Measurements from ENCODE around the gene PRXL2B.
A peak's percentile ranks its signal among the peaks of the same experiment; 100 is the strongest.

Gene PRXL2B

DNA sequence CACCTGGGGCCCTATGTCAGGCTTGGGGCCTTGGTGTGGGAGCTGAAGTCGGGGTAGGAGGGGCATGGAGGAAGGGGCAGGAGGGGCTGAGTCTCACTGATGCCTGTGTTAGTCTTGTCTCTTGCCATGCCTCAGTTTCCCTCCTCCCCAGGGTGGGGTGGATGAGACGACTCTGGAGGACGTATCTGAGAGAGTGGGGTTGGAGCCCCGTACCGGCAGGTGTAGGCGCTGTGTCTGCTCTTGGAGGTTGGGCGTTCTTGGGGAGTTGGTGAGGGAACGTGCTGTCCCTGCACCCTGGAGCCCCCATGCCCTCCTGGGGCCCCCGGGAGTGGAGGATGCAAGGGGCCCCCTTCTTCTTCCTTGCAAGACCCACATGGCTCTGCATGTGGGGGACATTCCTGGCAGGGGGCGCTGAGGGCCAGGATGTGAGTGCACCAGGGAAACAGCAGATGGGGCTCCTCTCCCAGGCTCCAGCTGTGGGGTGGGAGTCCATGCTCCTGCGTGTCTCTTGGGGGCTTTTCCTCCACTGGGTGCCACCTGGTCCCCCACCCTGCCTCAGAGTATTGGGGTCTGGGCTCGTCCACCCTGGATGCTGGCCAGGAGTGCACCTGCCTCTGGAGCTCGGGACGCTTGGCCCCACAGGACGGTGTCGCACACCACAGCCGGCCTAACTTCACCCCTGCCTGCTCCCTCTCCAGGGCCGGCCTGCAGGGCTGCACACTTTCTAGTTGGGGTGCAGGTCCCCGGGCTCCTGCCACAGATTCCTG is 31.8 kb upstream of the PRXL2B start:
- no peak overlapping the region for H3K9ac ChIP-seq (ENCODE audit: low read length)
- H4K20me1 ChIP-seq (ENCODE audit: insufficient read depth, low read length) = no peaks in the 10 kb centered on the region
- H3K27ac ChIP-seq (ENCODE audit: low read length) = no peak overlapping the region
- peaks cover 14% of the 10 kb centered on the region for H3K4me1 ChIP-seq (ENCODE audit: low read length)
- no peak overlapping the region for H3K4me3 ChIP-seq (ENCODE audit: low read length)
- H3K36me3 ChIP-seq (replicated peaks; ENCODE audit: insufficient read depth, low read length) = no peaks in the 10 kb centered on the region
- peak overlapping the region; percentile 92; the same call in 1 of the 2 replicates for H3K4me2 ChIP-seq (ENCODE audit: low read depth, low read length)
- TF ChIP-seq EZH2phosphoT487 (IDR thresholded peaks at IDR 0.05; ENCODE audit: low read length) = no peak
- TF ChIP-seq EZH2 (optimal IDR thresholded peaks at IDR 0.05; ENCODE audit: low read depth, low read length) = no peak
- TF ChIP-seq, protein P1, sequence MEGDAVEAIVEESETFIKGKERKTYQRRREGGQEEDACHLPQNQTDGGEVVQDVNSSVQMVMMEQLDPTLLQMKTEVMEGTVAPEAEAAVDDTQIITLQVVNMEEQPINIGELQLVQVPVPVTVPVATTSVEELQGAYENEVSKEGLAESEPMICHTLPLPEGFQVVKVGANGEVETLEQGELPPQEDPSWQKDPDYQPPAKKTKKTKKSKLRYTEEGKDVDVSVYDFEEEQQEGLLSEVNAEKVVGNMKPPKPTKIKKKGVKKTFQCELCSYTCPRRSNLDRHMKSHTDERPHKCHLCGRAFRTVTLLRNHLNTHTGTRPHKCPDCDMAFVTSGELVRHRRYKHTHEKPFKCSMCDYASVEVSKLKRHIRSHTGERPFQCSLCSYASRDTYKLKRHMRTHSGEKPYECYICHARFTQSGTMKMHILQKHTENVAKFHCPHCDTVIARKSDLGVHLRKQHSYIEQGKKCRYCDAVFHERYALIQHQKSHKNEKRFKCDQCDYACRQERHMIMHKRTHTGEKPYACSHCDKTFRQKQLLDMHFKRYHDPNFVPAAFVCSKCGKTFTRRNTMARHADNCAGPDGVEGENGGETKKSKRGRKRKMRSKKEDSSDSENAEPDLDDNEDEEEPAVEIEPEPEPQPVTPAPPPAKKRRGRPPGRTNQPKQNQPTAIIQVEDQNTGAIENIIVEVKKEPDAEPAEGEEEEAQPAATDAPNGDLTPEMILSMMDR (IDR thresholded peaks at IDR 0.05; ENCODE audit: low read length) = peak; percentile 32
- no peaks in the 10 kb centered on the region for H3F3A ChIP-seq (ENCODE audit: insufficient read depth, low read length)
- no peaks in the 10 kb centered on the region for H3K9me2 ChIP-seq (replicated peaks; ENCODE audit: insufficient read depth, low read length)
- peaks cover 21% of the 10 kb centered on the region for H3K79me2 ChIP-seq (ENCODE audit: low read length)
- DNase-seq = no peak
- H3K27me3 ChIP-seq (replicated peaks; ENCODE audit: insufficient read depth, low read length) = no peaks in the 10 kb centered on the region
- H2AFZ ChIP-seq (ENCODE audit: low read length) = no peak overlapping the region
- no peaks in the 10 kb centered on the region for H3K9me3 ChIP-seq (replicated peaks; ENCODE audit: insufficient read depth, low read length)

DNA sequence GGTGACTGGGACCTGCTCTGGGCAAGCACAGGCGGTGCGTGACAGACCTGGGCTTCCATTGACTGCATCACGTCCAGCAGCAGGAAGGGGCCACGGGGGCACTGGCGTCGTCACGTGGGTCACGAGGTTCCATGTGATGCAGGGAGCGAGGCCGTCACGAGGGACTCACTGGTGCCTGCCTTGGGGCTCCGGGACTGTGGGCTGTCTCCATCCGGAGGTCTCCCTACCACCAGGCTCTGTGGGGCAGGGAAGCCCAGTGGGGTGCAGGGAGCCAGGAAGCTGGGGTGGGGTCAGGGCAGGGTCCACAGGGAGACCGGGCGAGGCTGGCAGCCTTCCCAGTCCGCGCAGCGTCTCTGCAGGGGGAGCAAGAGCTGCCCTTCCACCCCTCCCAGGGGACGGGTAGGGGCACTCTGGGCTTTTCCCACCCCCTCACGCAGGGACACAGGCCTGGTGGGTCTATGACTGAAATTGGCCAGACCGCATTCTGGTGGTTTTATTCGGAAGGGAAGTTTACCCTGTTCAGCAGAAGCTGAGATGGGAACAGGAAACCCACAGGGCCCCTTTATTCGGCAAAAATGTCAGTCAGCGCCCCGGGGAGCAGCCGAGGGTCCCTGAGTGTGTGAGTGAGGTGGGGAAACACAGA is 30.8 kb upstream of the PRXL2B start:
- Histone ChIP-seq H3K9ac (ENCODE audit: low read length) (peak overlapping the region; percentile 92), H2AFZ (ENCODE audit: low read length) (peak overlapping the region; percentile 37), H3F3A (ENCODE audit: insufficient read depth, low read length) (no peaks in the 10 kb centered on the region), H3K4me2 (ENCODE audit: low read depth, low read length) (peak overlapping the region; percentile 92), H3K9me3 (replicated peaks; ENCODE audit: insufficient read depth, low read length) (no peaks in the 10 kb centered on the region), H3K4me1 (ENCODE audit: low read length) (peaks cover 14% of the 10 kb centered on the region), H3K36me3 (replicated peaks; ENCODE audit: insufficient read depth, low read length) (no peaks in the 10 kb centered on the region), H3K9me2 (replicated peaks; ENCODE audit: insufficient read depth, low read length) (no peaks in the 10 kb centered on the region), H3K79me2 (ENCODE audit: low read length) (peaks cover 21% of the 10 kb centered on the region), H3K4me3 (ENCODE audit: low read length) (peak overlapping the region; percentile 93), H3K27ac (ENCODE audit: low read length) (peak overlapping the region; percentile 85), H3K27me3 (replicated peaks; ENCODE audit: insufficient read depth, low read length) (no peaks in the 10 kb centered on the region), H4K20me1 (ENCODE audit: insufficient read depth, low read length) (no peaks in the 10 kb centered on the region)
- TF ChIP-seq, protein P1 (IDR thresholded peaks at IDR 0.05; ENCODE audit: low read length) = no peak
- TF ChIP-seq EZH2 (optimal IDR thresholded peaks at IDR 0.05; ENCODE audit: low read depth, low read length) = no peak
- TF ChIP-seq EZH2phosphoT487 (IDR thresholded peaks at IDR 0.05; ENCODE audit: low read length) = no peak
- DNase-seq = peak; percentile 48

DNA sequence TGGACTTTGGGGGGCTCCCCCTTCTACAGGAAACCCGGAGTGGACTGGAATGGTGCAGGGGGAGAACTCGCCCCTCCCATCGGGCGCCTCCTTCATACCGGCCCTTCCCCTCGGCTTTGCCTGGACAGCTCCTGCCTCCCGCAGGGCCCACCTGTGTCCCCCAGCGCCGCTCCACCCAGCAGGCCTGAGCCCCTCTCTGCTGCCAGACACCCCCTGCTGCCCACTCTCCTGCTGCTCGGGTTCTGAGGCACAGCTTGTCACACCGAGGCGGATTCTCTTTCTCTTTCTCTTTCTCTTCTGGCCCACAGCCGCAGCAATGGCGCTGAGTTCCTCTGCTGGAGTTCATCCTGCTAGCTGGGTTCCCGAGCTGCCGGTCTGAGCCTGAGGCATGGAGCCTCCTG is 30.3 kb upstream of the PRXL2B start, which contains the start of gene TNFRSF14:
TSS of gene TNFRSF14 (plus strand) at position 95 of the 401 bp plus-strand sequence. CDS start at position 389, 294 bp downstream.
- no peaks in the 10 kb centered on the region for H3K9me3 ChIP-seq (replicated peaks; ENCODE audit: insufficient read depth, low read length)
- H3F3A ChIP-seq (ENCODE audit: insufficient read depth, low read length) = no peaks in the 10 kb centered on the region
- H3K9ac ChIP-seq (ENCODE audit: low read length) = peak within 1 kb of the TSS; percentile 92
- H2AFZ ChIP-seq (ENCODE audit: low read length) = peak within 1 kb of the TSS; percentile 37
- peaks cover 21% of the 10 kb centered on the region for H3K79me2 ChIP-seq (ENCODE audit: low read length)
- no peaks in the 10 kb centered on the region for H3K36me3 ChIP-seq (replicated peaks; ENCODE audit: insufficient read depth, low read length)
- peak within 1 kb of the TSS; percentile 93 for H3K4me3 ChIP-seq (ENCODE audit: low read length)
- H3K27ac ChIP-seq (ENCODE audit: low read length) = peak within 1 kb of the TSS; percentile 85
- H3K4me2 ChIP-seq (ENCODE audit: low read depth, low read length) = peak within 1 kb of the TSS; percentile 92
- H4K20me1 ChIP-seq (ENCODE audit: insufficient read depth, low read length) = no peaks in the 10 kb centered on the region
- H3K9me2 ChIP-seq (replicated peaks; ENCODE audit: insufficient read depth, low read length) = no peaks in the 10 kb centered on the region
- H3K4me1 ChIP-seq (ENCODE audit: low read length) = peaks cover 14% of the 10 kb centered on the region
- H3K27me3 ChIP-seq (replicated peaks; ENCODE audit: insufficient read depth, low read length) = no peaks in the 10 kb centered on the region
- TF ChIP-seq, protein P1 (IDR thresholded peaks at IDR 0.05; ENCODE audit: low read length) = 0 out of 2 replicates have a peak, but pooled peaks have one; percentile 16
- no peak for TF ChIP-seq EZH2phosphoT487 (IDR thresholded peaks at IDR 0.05; ENCODE audit: low read length)
- no peak for TF ChIP-seq EZH2 (optimal IDR thresholded peaks at IDR 0.05; ENCODE audit: low read depth, low read length)
- peak; percentile 81 for DNase-seq

Measured in MM.1S (cell line).